IPS-11a (cell line): ENCODE results near the gene RPS6KA5.
"Not testable (repeated sequence)": the region's sequence is repeated elsewhere in the genome, so short reads cannot be mapped to it uniquely, and the experiment has no call there.

Experiments
- H3K4me3 ChIP-seq: one replicate; pipeline ENCODE4 v1.5.1; 2013; ENCODE audit warnings: low read depth, low read length, control low read depth

RPS6KA5 gene

DNA sequence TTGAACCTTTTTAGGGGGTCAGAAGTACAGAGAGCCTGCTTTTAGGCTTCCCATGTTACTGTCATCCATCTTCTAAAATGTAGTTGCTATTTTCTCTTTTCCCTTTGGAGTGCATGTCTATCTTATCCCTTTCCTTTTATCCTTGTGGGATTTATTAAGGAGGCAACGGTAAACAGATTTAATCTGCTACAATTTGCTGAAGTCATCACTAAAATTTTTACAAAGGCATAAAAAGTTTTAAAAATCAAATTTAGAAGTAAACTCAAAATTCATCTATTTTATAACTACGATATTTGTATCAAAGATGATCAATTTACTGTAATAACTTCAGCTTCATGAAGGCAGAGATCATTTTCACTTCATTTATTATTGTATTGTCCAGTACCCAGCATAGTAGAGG, 118.7 kb downstream of the RPS6KA5 start:
- H3K4me3 ChIP-seq, result no peak overlapping the region

GRCh38 chr14:90940318-90940962, 120.0 kb downstream of the RPS6KA5 start:
- no peak overlapping the region for H3K4me3 ChIP-seq

DNA sequence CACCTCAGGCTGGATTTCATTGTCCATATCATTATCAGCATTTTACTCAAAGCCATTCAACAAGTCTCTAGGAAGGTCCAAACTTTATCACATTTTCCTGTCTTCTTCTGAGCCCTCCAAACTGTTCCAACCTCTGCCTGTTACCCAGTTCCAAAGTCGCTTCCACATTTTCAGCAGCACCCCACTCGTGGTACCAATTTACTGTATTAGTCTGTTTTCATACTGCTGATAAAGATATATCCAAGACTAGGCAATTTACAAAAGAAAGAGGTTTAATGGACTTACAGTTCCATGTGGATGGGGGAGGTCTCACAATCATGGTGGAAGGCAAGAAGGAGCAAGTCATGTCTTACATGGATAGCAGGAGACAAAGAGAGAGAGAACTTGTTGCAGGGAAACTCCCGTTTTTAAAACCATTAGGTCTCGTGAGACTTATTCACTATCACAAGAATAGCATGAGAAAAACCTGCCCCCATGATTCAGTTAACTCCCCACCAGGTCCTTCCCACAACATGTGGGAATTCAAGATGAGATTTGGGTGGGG, 121.1 kb downstream of the RPS6KA5 start:
- H3K4me3 ChIP-seq, result not testable (repeated sequence)

GRCh38 chr14:90938615-90939014, 121.8 kb downstream of the RPS6KA5 start:
- no peak overlapping the region for H3K4me3 ChIP-seq

- H3K4me3 ChIP-seq, result no peak overlapping the region
Observed at GRCh38 chr14:90936757-90937440, 123.5 kb downstream of the RPS6KA5 start.

- H3K4me3 ChIP-seq, result no peak overlapping the region
Observed at GRCh38 chr14:90924621-90925340, 135.7 kb downstream of the RPS6KA5 start.

DNA sequence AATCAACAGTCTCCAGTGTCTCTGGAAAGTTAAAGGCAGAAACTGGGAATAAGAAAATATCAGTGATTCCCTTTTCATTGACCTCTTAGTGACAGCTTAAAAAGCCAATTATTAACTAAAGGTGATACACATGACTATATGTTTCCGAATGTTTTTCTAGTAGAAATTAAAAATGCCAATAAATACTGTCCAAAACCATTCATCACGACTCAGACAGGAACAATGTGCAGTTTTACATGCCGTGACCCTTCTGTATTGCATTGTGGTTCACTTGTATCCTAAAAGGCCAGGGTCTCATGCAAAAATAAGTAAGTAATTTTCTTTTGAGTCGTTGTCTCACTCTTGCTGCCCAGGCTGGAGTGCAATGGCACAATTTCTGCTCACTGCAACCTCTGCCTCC, 138.3 kb downstream of the RPS6KA5 start:
- no peak overlapping the region for H3K4me3 ChIP-seq

DNA sequence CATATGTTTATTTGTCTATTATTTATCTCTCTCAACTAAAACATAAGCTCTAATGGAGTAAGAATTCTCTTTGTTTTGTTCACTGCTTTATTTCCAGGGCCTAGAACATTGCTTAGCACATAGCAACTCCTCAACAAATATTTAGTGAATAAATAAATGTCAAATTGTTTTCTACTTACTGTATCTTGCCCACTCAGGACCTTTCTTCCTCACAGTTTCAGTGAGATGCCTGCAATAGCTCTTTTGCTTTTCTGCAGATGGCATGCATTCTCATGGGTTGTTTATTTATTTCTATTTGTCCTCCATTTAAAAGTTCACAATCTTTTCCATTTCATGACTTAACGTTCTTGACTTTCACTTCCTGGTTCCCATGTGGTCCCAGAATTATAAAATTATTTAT, 149.3 kb downstream of the RPS6KA5 start:
- no peak overlapping the region for H3K4me3 ChIP-seq

GRCh38 chr14:90907178-90907577, 153.3 kb downstream of the RPS6KA5 start:
- no peak overlapping the region for H3K4me3 ChIP-seq

GRCh38 chr14:90905531-90905930, 154.9 kb downstream of the RPS6KA5 start:
- H3K4me3 ChIP-seq, result no peak overlapping the region

DNA sequence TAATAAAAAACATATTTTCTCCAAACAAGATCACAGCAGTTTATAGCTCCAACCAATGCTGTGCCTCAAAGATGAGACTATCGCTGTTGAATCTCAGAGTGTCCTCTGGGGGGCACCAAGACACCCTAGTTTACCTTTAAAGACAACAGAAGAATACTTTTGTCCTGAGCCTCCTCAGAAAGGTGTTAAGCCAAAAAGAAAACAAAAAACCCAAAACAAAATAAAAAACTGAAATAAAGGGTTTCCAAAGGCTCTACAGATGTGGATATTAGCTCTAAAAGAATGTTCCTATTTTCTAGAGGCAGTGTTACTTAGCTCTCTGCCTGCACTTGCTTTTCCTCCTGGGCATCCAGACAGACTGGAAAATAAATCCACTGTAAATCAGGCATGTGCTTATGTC, 157.3 kb downstream of the RPS6KA5 start:
- no peak overlapping the region for H3K4me3 ChIP-seq

- H3K4me3 ChIP-seq, result no peak overlapping the region
Observed at GRCh38 chr14:90900476-90901083, 159.9 kb downstream of the RPS6KA5 start.

- no peak overlapping the region for H3K4me3 ChIP-seq
Observed at GRCh38 chr14:90897022-90897421, 163.4 kb downstream of the RPS6KA5 start.

DNA sequence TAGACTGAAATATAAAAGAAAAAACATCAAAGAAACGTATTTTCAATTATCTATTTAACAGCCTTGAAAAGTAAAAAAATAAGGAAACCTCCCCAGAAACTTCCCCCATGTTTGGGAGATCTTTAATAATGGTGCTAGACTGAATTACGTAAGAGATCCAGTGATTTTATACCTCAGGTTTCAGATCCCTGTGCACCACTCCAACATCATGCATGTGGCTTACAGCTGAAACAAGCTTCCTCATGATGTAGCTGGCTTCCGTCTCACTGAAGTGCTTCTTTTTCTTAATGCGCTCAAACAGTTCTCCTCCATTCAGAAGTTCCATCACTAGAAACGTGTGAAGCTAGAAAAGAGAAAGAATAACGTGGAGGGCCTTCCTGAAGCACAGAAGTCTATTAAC, 166.2 kb downstream of the RPS6KA5 start:
- no peak overlapping the region for H3K4me3 ChIP-seq

- H3K4me3 ChIP-seq, result no peak overlapping the region
Observed at GRCh38 chr14:90893510-90893909, 166.9 kb downstream of the RPS6KA5 start.

GRCh38 chr14:90892970-90893369, 167.5 kb downstream of the RPS6KA5 start:
- no peak overlapping the region for H3K4me3 ChIP-seq

GRCh38 chr14:90891326-90891725, 169.1 kb downstream of the RPS6KA5 start:
- no peak overlapping the region for H3K4me3 ChIP-seq

- H3K4me3 ChIP-seq, result no peak overlapping the region
Observed at GRCh38 chr14:90890322-90891020, 170.0 kb downstream of the RPS6KA5 start.

GRCh38 chr14:90886297-90886815, 174.1 kb downstream of the RPS6KA5 start:
- H3K4me3 ChIP-seq, result no peak overlapping the region

DNA sequence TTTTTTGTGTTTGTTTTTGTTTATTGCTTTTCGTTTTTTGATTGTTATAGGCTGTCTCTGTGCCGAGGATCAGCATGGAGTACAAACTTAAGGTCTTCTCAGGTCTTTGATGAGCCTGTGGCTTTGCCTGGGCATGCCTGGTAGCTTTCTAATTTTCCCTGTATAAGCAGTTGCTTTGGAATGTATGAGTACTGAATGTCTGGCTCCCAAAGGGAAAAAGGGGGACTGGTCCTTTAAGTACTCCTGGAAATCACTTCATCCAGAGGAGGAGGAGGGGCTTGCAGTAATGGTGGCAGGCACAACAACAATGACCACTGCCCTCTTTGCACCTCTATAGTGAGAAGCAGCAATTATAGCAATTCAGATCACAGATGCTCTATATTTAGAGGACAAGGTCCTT, 176.7 kb downstream of the RPS6KA5 start:
- no peak overlapping the region for H3K4me3 ChIP-seq

DNA sequence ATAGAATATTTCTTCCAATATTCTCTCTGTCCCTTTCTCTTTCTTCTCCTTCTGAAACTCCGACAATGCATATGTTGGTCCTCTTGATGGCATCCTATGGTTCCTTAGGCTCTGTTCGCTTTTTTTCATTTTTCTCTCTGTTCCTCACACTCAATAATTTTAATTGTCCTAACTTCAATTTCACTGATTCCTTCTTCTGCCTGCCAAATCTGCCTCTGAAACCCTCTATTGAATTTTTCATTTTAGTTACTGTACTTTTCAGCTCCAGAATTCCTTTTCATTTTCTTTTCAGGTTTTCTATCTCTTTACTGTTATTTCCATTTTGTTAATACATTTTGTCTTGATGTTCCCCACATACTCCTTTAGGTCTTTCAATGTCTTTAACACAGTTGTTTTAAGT, 177.2 kb downstream of the RPS6KA5 start:
- no peak overlapping the region for H3K4me3 ChIP-seq
